Loucy (cell line): ENCODE results near the gene ACAP1.
"Not testable (repeated sequence)": the region's sequence is repeated elsewhere in the genome, so short reads cannot be mapped to it uniquely, and the experiment has no call there.

Experiments
- H2AFZ ChIP-seq: fragments of 200-600 bp; sonication (generic); 2 replicates; pipeline ENCODE4 v1.6.0; 2016; ENCODE audit warnings: antibody characterized with exemption, mild to moderate bottlenecking, low read length, moderate library complexity
- H3F3A ChIP-seq: fragments of 200-600 bp; 2 replicates; pipeline ENCODE4 v1.6.0; 2016; ENCODE audit warnings: antibody characterized with exemption, low read depth, mild to moderate bottlenecking
- H3K27me3 ChIP-seq: fragments of 200-600 bp; sonication (generic); 2 replicates; pipeline ENCODE4 v1.6.1; 2014; ENCODE audit warnings: low read length, mild to moderate bottlenecking; ENCODE audit not compliant: insufficient read depth, poor library complexity, severe bottlenecking
- H3K36me3 ChIP-seq: fragments of 200-600 bp; sonication (generic); 2 replicates; pipeline ENCODE4 v1.6.1; 2016; ENCODE audit warnings: low read length; ENCODE audit not compliant: insufficient read depth
- H3K4me1 ChIP-seq: fragments of 200-600 bp; sonication (generic); 2 replicates; pipeline ENCODE4 v1.5.1; 2014; ENCODE audit warnings: low read length, mild to moderate bottlenecking; ENCODE audit not compliant: insufficient read depth, poor library complexity, severe bottlenecking
- H3K4me2 ChIP-seq: fragments of 200-600 bp; sonication (generic); 2 replicates; pipeline ENCODE4 v1.6.0; 2014; ENCODE audit warnings: antibody characterized with exemption, low read length, low read depth, mild to moderate bottlenecking; ENCODE audit not compliant: poor library complexity, severe bottlenecking
- H3K4me3 ChIP-seq: fragments of 200-600 bp; sonication (generic); 2 replicates; pipeline ENCODE4 v1.5.1; 2014; ENCODE audit warnings: low read length, mild to moderate bottlenecking, mixed read lengths; ENCODE audit not compliant: poor library complexity, severe bottlenecking
- H3K79me2 ChIP-seq: fragments of 200-600 bp; sonication (generic); 2 replicates; pipeline ENCODE4 v1.6.1; 2014; ENCODE audit warnings: low read length; ENCODE audit not compliant: insufficient read depth
- H3K9ac ChIP-seq: fragments of 200-600 bp; sonication (generic); 2 replicates; pipeline ENCODE4 v1.6.0; 2014; ENCODE audit warnings: mild to moderate bottlenecking, low read depth, low read length, moderate library complexity; ENCODE audit not compliant: poor library complexity, severe bottlenecking
- H3K9me2 ChIP-seq: fragments of 200-600 bp; sonication (generic); replicated peaks from 2 replicates; pipeline ENCODE4 v1.6.1; 2016; ENCODE audit warnings: low read depth, low read length, mixed read lengths
- H3K9me3 ChIP-seq: fragments of 200-600 bp; sonication (generic); 2 replicates; pipeline ENCODE4 v1.6.1; 2014; ENCODE audit warnings: mild to moderate bottlenecking, antibody characterized with exemption, low read length, low read depth; ENCODE audit not compliant: insufficient read depth
- H4K20me1 ChIP-seq: fragments of 200-600 bp; sonication (generic); 2 replicates; pipeline ENCODE4 v1.6.0; 2014; ENCODE audit warnings: antibody characterized with exemption, low read length, mild to moderate bottlenecking; ENCODE audit not compliant: insufficient read depth, poor library complexity, severe bottlenecking
- EZH2phosphoT487 ChIP-seq: fragments of 200-600 bp; IDR thresholded peaks from 2 replicates; pipeline ENCODE4 v1.6.1; 2018; ENCODE audit warnings: antibody characterized with exemption, mild to moderate bottlenecking, moderate library complexity, borderline replicate concordance
- TF ChIP-seq, protein P1 (sequence below): fragments of 200-600 bp; sonication (generic); conservative IDR thresholded peaks from 2 replicates; pipeline ENCODE4 v1.5.1; 2014; ENCODE audit warnings: mild to moderate bottlenecking, antibody characterized with exemption, low read length

ACAP1 gene

DNA sequence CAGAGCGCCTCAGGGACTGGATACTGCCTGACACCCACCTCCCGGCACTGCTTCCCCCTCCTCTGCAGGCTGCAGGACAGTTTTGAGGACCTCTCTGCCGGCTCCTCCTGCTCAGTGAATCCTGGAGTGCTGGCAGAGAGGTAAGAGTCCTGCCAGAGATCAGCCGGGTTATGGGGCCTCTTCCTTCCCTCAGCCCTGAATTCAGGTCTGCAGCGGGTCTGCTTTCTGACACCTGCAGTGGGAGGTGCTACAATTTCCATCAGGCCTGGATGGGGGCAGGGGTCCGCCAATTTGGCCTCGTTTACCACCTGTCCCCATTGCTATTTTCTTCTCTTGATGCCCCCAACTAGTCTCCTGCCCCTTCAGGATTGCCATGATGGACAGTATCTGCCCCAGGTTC lies 4.2 kb upstream of the ACAP1 start:
- Histone ChIP-seq H3K9ac (peak overlapping the region; percentile 30), H3K9me2 (no peaks in the 10 kb centered on the region), H3K4me1 (peaks cover 43% of the 10 kb centered on the region), H3K27me3 (no peaks in the 10 kb centered on the region), H3K79me2 (peaks cover 39% of the 10 kb centered on the region), H3F3A (0 out of 2 replicates have a peak, but pooled peaks cover 2% of the 10 kb centered on the region), H4K20me1 (peaks cover 6% of the 10 kb centered on the region), H3K4me2 (no peak overlapping the region), H3K36me3 (no peaks in the 10 kb centered on the region), H3K4me3 (no peak overlapping the region), H3K9me3 (no peaks in the 10 kb centered on the region), H2AFZ (no peak overlapping the region)
- TF ChIP-seq, protein P1, sequence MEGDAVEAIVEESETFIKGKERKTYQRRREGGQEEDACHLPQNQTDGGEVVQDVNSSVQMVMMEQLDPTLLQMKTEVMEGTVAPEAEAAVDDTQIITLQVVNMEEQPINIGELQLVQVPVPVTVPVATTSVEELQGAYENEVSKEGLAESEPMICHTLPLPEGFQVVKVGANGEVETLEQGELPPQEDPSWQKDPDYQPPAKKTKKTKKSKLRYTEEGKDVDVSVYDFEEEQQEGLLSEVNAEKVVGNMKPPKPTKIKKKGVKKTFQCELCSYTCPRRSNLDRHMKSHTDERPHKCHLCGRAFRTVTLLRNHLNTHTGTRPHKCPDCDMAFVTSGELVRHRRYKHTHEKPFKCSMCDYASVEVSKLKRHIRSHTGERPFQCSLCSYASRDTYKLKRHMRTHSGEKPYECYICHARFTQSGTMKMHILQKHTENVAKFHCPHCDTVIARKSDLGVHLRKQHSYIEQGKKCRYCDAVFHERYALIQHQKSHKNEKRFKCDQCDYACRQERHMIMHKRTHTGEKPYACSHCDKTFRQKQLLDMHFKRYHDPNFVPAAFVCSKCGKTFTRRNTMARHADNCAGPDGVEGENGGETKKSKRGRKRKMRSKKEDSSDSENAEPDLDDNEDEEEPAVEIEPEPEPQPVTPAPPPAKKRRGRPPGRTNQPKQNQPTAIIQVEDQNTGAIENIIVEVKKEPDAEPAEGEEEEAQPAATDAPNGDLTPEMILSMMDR = no peak
- TF ChIP-seq EZH2phosphoT487 = no peak

DNA sequence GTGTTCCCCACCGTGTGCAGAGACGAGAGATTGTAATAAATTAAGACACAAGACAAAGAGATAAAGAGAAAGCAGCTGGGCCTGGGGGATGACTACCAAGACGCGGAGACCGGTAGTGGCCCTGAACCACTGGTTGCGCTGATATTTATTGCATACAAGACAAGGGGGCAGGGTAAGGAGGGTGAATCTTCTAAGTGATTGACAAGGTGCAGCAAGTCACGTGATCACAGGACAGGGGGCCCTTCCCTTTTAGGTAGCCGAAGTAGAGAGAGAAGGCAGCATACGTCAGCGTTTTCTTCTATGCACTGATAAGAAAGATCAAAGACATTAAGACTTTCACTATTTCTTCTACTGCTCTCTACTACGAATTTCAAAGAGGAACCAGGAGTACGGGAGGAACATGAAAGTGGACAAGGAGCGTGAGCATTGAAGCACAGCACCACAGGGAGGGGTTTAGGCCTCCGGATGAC lies 3.7 kb upstream of the ACAP1 start:
- Histone ChIP-seq H3K79me2 (peaks cover 39% of the 10 kb centered on the region), H4K20me1 (peaks cover 10% of the 10 kb centered on the region), H3K4me1 (peaks cover 45% of the 10 kb centered on the region)
- H3K27me3 ChIP-seq, H3K4me3 ChIP-seq, H3F3A ChIP-seq, H3K9ac ChIP-seq, H3K9me3 ChIP-seq, H2AFZ ChIP-seq, H3K9me2 ChIP-seq, H3K36me3 ChIP-seq, H3K4me2 ChIP-seq: not testable (repeated sequence)

DNA sequence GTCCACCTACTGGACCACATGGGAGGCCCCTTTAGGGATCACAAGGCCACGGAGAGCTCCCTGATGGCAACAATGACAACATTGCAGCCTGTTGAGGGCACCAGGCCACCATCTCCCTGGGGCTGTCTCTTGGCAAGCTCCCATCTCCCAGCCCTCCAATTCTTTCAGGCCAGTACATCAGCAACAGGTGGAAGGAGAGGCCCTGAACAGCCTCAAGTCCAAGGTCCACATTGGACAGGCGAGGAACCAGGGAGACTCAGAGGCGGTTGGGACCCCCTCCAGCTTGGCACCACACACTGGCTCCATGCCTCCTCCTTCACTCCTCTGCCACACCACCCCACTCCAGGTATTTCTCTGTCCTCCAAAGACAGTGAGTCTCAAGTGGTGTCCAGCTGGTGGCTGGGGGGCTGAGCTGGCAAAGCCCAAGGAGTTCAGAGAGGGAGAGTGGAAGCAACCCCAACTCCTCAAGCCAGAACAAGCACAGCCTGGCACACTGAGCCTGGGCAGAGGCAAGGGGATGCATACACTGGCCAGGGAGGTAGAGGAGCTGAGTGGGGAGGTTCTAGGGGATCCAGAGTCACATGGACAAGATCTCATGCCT lies 1.3 kb upstream of the ACAP1 start:
- Histone ChIP-seq H3K9me2 (no peaks in the 10 kb centered on the region), H3K4me3 (no peak overlapping the region), H3K79me2 (peaks cover 50% of the 10 kb centered on the region), H2AFZ (no peak overlapping the region), H3K27me3 (no peaks in the 10 kb centered on the region), H3K4me2 (peak overlapping the region; percentile 88), H3K36me3 (no peaks in the 10 kb centered on the region), H3K9me3 (no peaks in the 10 kb centered on the region), H3F3A (0 out of 2 replicates have a peak, but pooled peaks cover 2% of the 10 kb centered on the region), H3K9ac (peak overlapping the region; percentile 99), H3K4me1 (peaks cover 54% of the 10 kb centered on the region), H4K20me1 (peaks cover 27% of the 10 kb centered on the region)
- no peak for TF ChIP-seq EZH2phosphoT487
- TF ChIP-seq, protein P1 = no peak

DNA sequence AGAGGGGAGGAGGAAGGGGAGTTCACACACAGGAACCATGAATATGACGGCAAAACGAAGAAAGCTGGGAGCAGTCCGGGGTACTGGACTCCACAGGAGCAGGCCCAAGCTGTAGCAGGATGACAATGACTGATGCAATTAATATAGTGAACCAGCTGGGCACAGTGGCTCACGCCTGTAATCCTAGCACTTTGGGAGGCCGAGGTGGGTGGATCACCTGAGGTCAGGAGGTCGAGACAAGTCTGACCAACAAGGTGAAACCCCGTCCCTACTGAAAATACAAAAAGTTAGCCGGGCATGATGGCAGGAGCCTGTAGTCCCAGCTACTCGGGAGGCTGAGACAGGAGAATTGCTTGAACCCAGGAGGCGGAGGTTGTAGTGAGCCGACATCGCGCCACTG lies 564 bp upstream of the ACAP1 start:
- H3K27me3 ChIP-seq, H3K9me3 ChIP-seq, H3F3A ChIP-seq, H3K36me3 ChIP-seq, H2AFZ ChIP-seq, H3K9me2 ChIP-seq: not testable (repeated sequence)
- H3K4me2 ChIP-seq = peak overlapping the region; percentile 88
- peaks cover 52% of the 10 kb centered on the region for H3K4me1 ChIP-seq
- H4K20me1 ChIP-seq = peaks cover 33% of the 10 kb centered on the region
- peak overlapping the region; percentile 99 for H3K4me3 ChIP-seq
- peaks cover 55% of the 10 kb centered on the region for H3K79me2 ChIP-seq
- peak overlapping the region; percentile 99 for H3K9ac ChIP-seq

GRCh38 chr17:7337600-7337999 lies 1.3 kb downstream of the ACAP1 start:
- H3K9me2 ChIP-seq, H3K27me3 ChIP-seq, H2AFZ ChIP-seq, H3F3A ChIP-seq, H3K9me3 ChIP-seq, H3K36me3 ChIP-seq: not testable (repeated sequence)
- peak overlapping the region; percentile 99 for H3K9ac ChIP-seq
- peaks cover 40% of the 10 kb centered on the region for H3K4me1 ChIP-seq
- peaks cover 70% of the 10 kb centered on the region for H3K79me2 ChIP-seq
- peak overlapping the region; percentile 99 for H3K4me3 ChIP-seq
- peaks cover 43% of the 10 kb centered on the region for H4K20me1 ChIP-seq
- peak overlapping the region; percentile 88 for H3K4me2 ChIP-seq
